ENCODE data around the gene SPTA1.

SPTA1 gene

DNA sequence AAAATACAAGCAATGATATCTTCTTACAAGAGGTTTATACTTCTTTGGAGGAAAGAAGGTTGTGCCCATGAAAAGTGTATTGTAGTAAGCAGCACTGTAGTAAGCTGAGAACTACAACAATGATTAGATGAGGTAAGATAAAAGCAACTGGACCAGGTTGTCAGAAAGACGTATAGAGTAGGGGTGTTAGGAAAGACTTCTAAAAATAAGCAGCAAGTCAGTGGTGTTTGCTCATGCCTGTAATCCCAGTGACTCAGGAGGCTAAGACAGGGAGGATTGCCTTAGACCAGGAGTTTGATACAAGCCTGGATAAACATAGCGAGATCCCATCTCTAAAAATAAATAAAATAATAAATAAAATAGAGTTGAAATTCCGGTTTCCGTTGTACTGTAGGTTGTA lies 102.6 kb downstream of the SPTA1 start:
- Histone ChIP-seq H3K9me2 (ENCODE audit: low read depth, low read length) (no peaks in the 10 kb centered on the region), H3K27ac (ENCODE audit: low read depth, low read length, poor library complexity, severe bottlenecking) (no peak overlapping the region), H3K9ac (ENCODE audit: low read length) (no peak overlapping the region), H3K27me3 (ENCODE audit: insufficient read depth, low read length) (no peaks in the 10 kb centered on the region), H3K9me3 (ENCODE audit: low read length) (no peaks in the 10 kb centered on the region), H3K4me3 (ENCODE audit: low read depth, low read length, poor library complexity, severe bottlenecking) (no peak overlapping the region), H3F3A (ENCODE audit: insufficient read depth, low read length) (no peaks in the 10 kb centered on the region), H3K4me2 (ENCODE audit: low read length) (no peak overlapping the region), H3K79me2 (ENCODE audit: insufficient read depth, low read length) (no peaks in the 10 kb centered on the region), H3K36me3 (ENCODE audit: insufficient read depth, low read length) (no peaks in the 10 kb centered on the region), H3K4me1 (ENCODE audit: insufficient read depth, low read length, severe bottlenecking) (no peaks in the 10 kb centered on the region), H4K20me1 (ENCODE audit: insufficient read depth, low read length) (no peaks in the 10 kb centered on the region), H2AFZ (ENCODE audit: low read length) (no peak overlapping the region)
- TF ChIP-seq, protein P1, sequence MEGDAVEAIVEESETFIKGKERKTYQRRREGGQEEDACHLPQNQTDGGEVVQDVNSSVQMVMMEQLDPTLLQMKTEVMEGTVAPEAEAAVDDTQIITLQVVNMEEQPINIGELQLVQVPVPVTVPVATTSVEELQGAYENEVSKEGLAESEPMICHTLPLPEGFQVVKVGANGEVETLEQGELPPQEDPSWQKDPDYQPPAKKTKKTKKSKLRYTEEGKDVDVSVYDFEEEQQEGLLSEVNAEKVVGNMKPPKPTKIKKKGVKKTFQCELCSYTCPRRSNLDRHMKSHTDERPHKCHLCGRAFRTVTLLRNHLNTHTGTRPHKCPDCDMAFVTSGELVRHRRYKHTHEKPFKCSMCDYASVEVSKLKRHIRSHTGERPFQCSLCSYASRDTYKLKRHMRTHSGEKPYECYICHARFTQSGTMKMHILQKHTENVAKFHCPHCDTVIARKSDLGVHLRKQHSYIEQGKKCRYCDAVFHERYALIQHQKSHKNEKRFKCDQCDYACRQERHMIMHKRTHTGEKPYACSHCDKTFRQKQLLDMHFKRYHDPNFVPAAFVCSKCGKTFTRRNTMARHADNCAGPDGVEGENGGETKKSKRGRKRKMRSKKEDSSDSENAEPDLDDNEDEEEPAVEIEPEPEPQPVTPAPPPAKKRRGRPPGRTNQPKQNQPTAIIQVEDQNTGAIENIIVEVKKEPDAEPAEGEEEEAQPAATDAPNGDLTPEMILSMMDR (IDR thresholded peaks at IDR 0.05; ENCODE audit: low read length) = no peak
- TF ChIP-seq EZH2 (IDR thresholded peaks at IDR 0.05; ENCODE audit: borderline replicate concordance, low read length) = no peak

DNA sequence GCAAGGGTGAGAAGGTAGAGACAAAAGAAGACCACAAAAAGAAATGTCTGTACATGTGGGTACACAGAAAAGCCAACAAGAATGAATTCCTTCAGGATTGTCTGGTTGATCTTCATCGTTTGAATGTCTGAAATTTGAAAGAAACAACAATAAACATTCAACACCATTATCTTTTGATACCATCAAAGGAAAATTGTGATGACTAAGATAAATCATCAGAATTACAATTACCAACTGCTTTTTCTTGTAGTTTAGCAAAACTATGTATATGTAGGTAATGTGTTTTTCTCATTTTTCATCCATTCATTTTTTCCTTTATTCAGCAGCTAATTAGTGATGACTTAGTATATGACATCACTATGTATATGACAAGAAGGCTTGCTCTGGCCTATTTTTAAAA lies 106.8 kb downstream of the SPTA1 start, which contains the start of gene OR10X1:
OR10X1 (minus strand) TSS at position 167 of the 400 bp plus-strand sequence; CDS start at position 167, 0 bp downstream.
- no peaks in the 10 kb centered on the region for H3K4me1 ChIP-seq (ENCODE audit: insufficient read depth, low read length, severe bottlenecking)
- H3K27me3 ChIP-seq (ENCODE audit: insufficient read depth, low read length) = no peaks in the 10 kb centered on the region
- H4K20me1 ChIP-seq (ENCODE audit: insufficient read depth, low read length) = no peaks in the 10 kb centered on the region
- H3F3A ChIP-seq (ENCODE audit: insufficient read depth, low read length) = no peaks in the 10 kb centered on the region
- H3K27ac ChIP-seq (ENCODE audit: low read depth, low read length, poor library complexity, severe bottlenecking) = no peak within 1 kb of the TSS
- no peaks in the 10 kb centered on the region for H3K9me3 ChIP-seq (ENCODE audit: low read length)
- no peaks in the 10 kb centered on the region for H3K79me2 ChIP-seq (ENCODE audit: insufficient read depth, low read length)
- no peak for TF ChIP-seq EZH2 (IDR thresholded peaks at IDR 0.05; ENCODE audit: borderline replicate concordance, low read length)
- TF ChIP-seq, protein P1 (IDR thresholded peaks at IDR 0.05; ENCODE audit: low read length) = no peak
- no peak within 1 kb of the TSS for H3K4me2 ChIP-seq (ENCODE audit: low read length)
- no peak within 1 kb of the TSS for H3K4me3 ChIP-seq (ENCODE audit: low read depth, low read length, poor library complexity, severe bottlenecking)
- no peaks in the 10 kb centered on the region for H3K9me2 ChIP-seq (ENCODE audit: low read depth, low read length)
- no peaks in the 10 kb centered on the region for H3K36me3 ChIP-seq (ENCODE audit: insufficient read depth, low read length)
- no peak within 1 kb of the TSS for H2AFZ ChIP-seq (ENCODE audit: low read length)
- H3K9ac ChIP-seq (ENCODE audit: low read length) = no peak within 1 kb of the TSS

DNA sequence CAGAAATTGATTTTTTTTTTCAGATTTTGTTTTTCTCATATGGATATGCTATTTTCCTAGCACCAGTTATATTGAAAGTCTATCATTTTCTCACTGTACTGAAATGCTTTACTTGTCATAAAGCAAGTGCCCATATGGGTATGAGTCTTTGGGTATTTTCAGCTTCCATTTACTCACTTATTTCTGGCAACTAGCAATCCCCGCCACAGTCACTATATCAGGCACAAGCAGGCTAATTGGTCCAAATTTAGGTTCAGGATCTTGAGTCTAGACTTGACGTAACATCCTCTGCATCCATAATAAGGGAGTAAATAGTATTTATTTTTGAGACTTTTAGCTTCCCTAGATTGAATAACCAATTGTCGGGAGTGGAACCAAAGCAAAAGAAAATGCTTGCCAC lies 109.0 kb downstream of the SPTA1 start:
- H3K4me1 ChIP-seq (ENCODE audit: insufficient read depth, low read length, severe bottlenecking) = no peaks in the 10 kb centered on the region
- H3F3A ChIP-seq (ENCODE audit: insufficient read depth, low read length) = no peaks in the 10 kb centered on the region
- no peaks in the 10 kb centered on the region for H3K9me2 ChIP-seq (ENCODE audit: low read depth, low read length)
- no peaks in the 10 kb centered on the region for H3K9me3 ChIP-seq (ENCODE audit: low read length)
- H3K27me3 ChIP-seq (ENCODE audit: insufficient read depth, low read length) = no peaks in the 10 kb centered on the region
- H3K79me2 ChIP-seq (ENCODE audit: insufficient read depth, low read length) = no peaks in the 10 kb centered on the region
- H3K4me2 ChIP-seq (ENCODE audit: low read length) = no peak overlapping the region
- no peak overlapping the region for H3K9ac ChIP-seq (ENCODE audit: low read length)
- no peaks in the 10 kb centered on the region for H3K36me3 ChIP-seq (ENCODE audit: insufficient read depth, low read length)
- H3K4me3 ChIP-seq (ENCODE audit: low read depth, low read length, poor library complexity, severe bottlenecking) = no peak overlapping the region
- no peaks in the 10 kb centered on the region for H4K20me1 ChIP-seq (ENCODE audit: insufficient read depth, low read length)
- no peak for TF ChIP-seq EZH2 (IDR thresholded peaks at IDR 0.05; ENCODE audit: borderline replicate concordance, low read length)
- TF ChIP-seq, protein P1 (IDR thresholded peaks at IDR 0.05; ENCODE audit: low read length) = no peak
- no peak overlapping the region for H2AFZ ChIP-seq (ENCODE audit: low read length)
- H3K27ac ChIP-seq (ENCODE audit: low read depth, low read length, poor library complexity, severe bottlenecking) = no peak overlapping the region
